Suprapubic skin (tissue), 4 donors: ENCODE data around the gene RGMB.

Experiments used
- POLR2A ChIP-seq, 2 donors: fragments of 450-650 bp; IDR thresholded peaks; one replicate each; pipeline ENCODE4 v1.6.1; 2017; ENCODE audit warnings: antibody characterized with exemption in 2 of 2, mild to moderate bottlenecking in 2 of 2, moderate library complexity in 2 of 2
- POLR2AphosphoS5 ChIP-seq, 3 donors: sonication (generic); formaldehyde crosslinking; IDR thresholded peaks; one replicate each; pipeline ENCODE4 v1.6.1; 2017; ENCODE audit warnings: antibody characterized with exemption in 3 of 3

- TF ChIP-seq POLR2AphosphoS5 (IDR thresholded peaks at IDR 0.05) (no peak), POLR2A (IDR thresholded peaks at IDR 0.05) (no peak)
These were observed 24.9 kb downstream of the RGMB start for GRCh38 chr5:98798371-98798770.
